Sciatic nerve (tissue), 2 donors: ENCODE results near the gene HSPA9. TPM values are rescaled to one million over a fixed set of nuclear protein-coding genes. Genes with fewer than 3 reads are reported as not detected.
"Not testable (repeated sequence)": the region's sequence is repeated elsewhere in the genome, so short reads cannot be mapped to it uniquely, and the experiment has no call there.

Experiments used
- ATAC-seq: fragments of 200-7000 bp; cut with Tn5 transposase; one replicate; pipeline ENCODE4 v1.9.1; 2020; ENCODE audit warnings: mild to moderate bottlenecking, moderate library complexity
- DNase-seq: peaks from one replicate; pipeline ENCODE4 v3.0.0-alpha.2; 2020; ENCODE audit warnings: low spot score
- intact Hi-C: fragments of 100-400 bp; cut with DNase I; formaldehyde crosslinking; loops from one replicate; pipeline ENCODE4 v1.14.2; 2022
- total RNA-seq: library from RNA; stranded (reverse); fragmentation: NEBNext Ultra II Directional; extraction: Animal tissue kit (Norgen Biotek cat#: 25700); gene quantifications from one replicate; pipeline ENCODE4 v1.2.1, GENCODE V29; 2021
- donor health status: DM: no; HTN: no; CAD: no.
- donor health status: DM: no; HTN: no; CAD: no.

HSPA9 gene
- total RNA-seq, 1 donor from 2014 or later: 152 TPM

- ATAC-seq, intact Hi-C loops, DNase-seq: not testable (repeated sequence)
Observed at GRCh38 chr5:138507485-138507884, 67.7 kb downstream of the HSPA9 start.

- ATAC-seq (no peak), DNase-seq (no peak)
- intact Hi-C loops: no loop called here
Observed at GRCh38 chr5:138506370-138507306, 68.6 kb downstream of the HSPA9 start.

- DNase-seq (no peak), ATAC-seq (no peak)
- intact Hi-C loops: loop anchor here (5.0 kb wide), 1 partner anchor 57 kb away; no protein-coding TSS in a partner anchor
Observed at GRCh38 chr5:138504799-138505198, 70.4 kb downstream of the HSPA9 start.

Other genes starting within 250 kb of the HSPA9 start
- not detected for gene CDC25C, start 243.6 kb downstream of the HSPA9 start, total RNA-seq
- gene FAM53C, start 237.1 kb downstream of the HSPA9 start, total RNA-seq: 25.6 TPM
- 73.7 TPM for gene KDM3B, start 222.7 kb downstream of the HSPA9 start, total RNA-seq
- gene REEP2, start 136.3 kb downstream of the HSPA9 start, total RNA-seq: 5.3 TPM
- gene EGR1, start 109.9 kb downstream of the HSPA9 start, total RNA-seq: 137 TPM
- 74.2 TPM for gene ETF1, start 32.2 kb downstream of the HSPA9 start, total RNA-seq
- gene CTNNA1, start 178.0 kb upstream of the HSPA9 start, total RNA-seq: 485 TPM